GM15510 (cell line): Measurements from ENCODE around the gene ZIC2.

Experiments
- POLR2A ChIP-seq: IDR thresholded peaks from 3 replicates; pipeline ENCODE4 v1.6.1; 2011; ENCODE audit warnings: borderline replicate concordance; ENCODE audit not compliant: insufficient read length; ENCODE audit errors: extremely low read depth

ZIC2 gene

GRCh38 chr13:99977334-99977911 is 4.2 kb upstream of the ZIC2 start:
- no peak for TF ChIP-seq POLR2A

- no peak for TF ChIP-seq POLR2A
Measured at GRCh38 chr13:99977912-99978798, 3.4 kb upstream of the ZIC2 start.

- TF ChIP-seq POLR2A: no peak
Measured at GRCh38 chr13:99978799-99979452, 2.7 kb upstream of the ZIC2 start.

GRCh38 chr13:99979453-99980200 is 2.0 kb upstream of the ZIC2 start:
- TF ChIP-seq POLR2A: no peak

GRCh38 chr13:99980201-99980823 is 1.3 kb upstream of the ZIC2 start:
- TF ChIP-seq POLR2A: no peak

GRCh38 chr13:99980824-99981734 is 505 bp upstream of the ZIC2 start:
- no peak for TF ChIP-seq POLR2A

GRCh38 chr13:99982036-99982730 is 599 bp downstream of the ZIC2 start:
- TF ChIP-seq POLR2A: no peak

- no peak for TF ChIP-seq POLR2A
Measured at GRCh38 chr13:99982731-99983498, 1.3 kb downstream of the ZIC2 start.

GRCh38 chr13:99983499-99984401 is 2.2 kb downstream of the ZIC2 start:
- TF ChIP-seq POLR2A: no peak

GRCh38 chr13:99984461-99985240 is 3.1 kb downstream of the ZIC2 start:
- TF ChIP-seq POLR2A: no peak
